HCT116 (cell line): Measurements from ENCODE around the gene STK32C. TPM values are rescaled to one million over a fixed set of nuclear protein-coding genes. Genes with fewer than 3 reads are reported as not detected.

ENCODE experiments used
- ATAC-seq: fragments of 200-7000 bp; cut with Tn5 transposase; 2 replicates; pipeline ENCODE4 v1.9.1; 2020; ENCODE audit warnings: mild to moderate bottlenecking, moderate library complexity
- BruUV-seq: library from RNA; stranded (reverse); fragments of 400-500 nt; replicated peaks from 2 replicates; lab custom pipeline; 2021; lab: Mats Ljungman, UMichigan
- CTCF ChIA-PET: fragments of 300-600 bp; sonication (Branson Sonifier 250); formaldehyde crosslinking; loops from one replicate; lab custom pipeline; 2021; ENCODE audit warnings: antibody characterized with exemption; lab: Charles Lee
- POLR2A ChIA-PET: fragments of 300-600, 350-600 bp; sonication (Branson Sonifier 250); formaldehyde crosslinking; loops from one replicate; lab custom pipeline; 2021; ENCODE audit warnings: antibody characterized with exemption; lab: Charles Lee
- RAD21 ChIA-PET, 2 experiments: fragments of 300-600 bp; sonication (Branson Sonifier 250); formaldehyde crosslinking; loops; one replicate each; lab custom pipeline; 2023; ENCODE audit warnings: low total read pairs in 2 of 2; ENCODE audit not compliant: uncharacterized antibody in 2 of 2, unreplicated experiment in 2 of 2, low non-redundant PET in 1 of 2; lab: Charles Lee
- DNase-seq: peaks from one replicate; pipeline ENCODE4 v3.0.0-alpha.2; 2010; ENCODE audit warnings: low read depth, low spot score
- H2AFZ ChIP-seq: fragments of 200-600 bp; shearing (Covaris generic), sonication (generic); 2 replicates; pipeline ENCODE4 v1.6.1; 2017; ENCODE audit warnings: low read depth, mixed run types, mixed read lengths, antibody characterized with exemption, low read length; ENCODE audit not compliant: poor library complexity, severe bottlenecking
- H3K27ac ChIP-seq: 2 replicates; pipeline ENCODE4 v1.5.1; 2012; ENCODE audit warnings: low read depth, low read length
- H3K27me3 ChIP-seq: fragments of 200-600 bp; sonication (generic); 2 replicates; pipeline ENCODE4 v1.6.1; 2016; ENCODE audit warnings: mixed run types, low read length, mixed read lengths; ENCODE audit not compliant: insufficient read depth
- H3K36me3 ChIP-seq, 2 experiments: fragments of 200-500 bp in 1 of 2; fragments of 200-600 bp in 1 of 2; sonication (Bioruptor generic) in 1 of 2; sonication (generic) in 1 of 2; 2 replicates each; pipeline versions ENCODE4 v1.5.1 to v1.6.1; 2014 to 2016; ENCODE audit warnings: low read length in 2 of 2, inconsistent platforms in 1 of 2, mixed read lengths in 1 of 2, mixed run types in 1 of 2; ENCODE audit not compliant: insufficient read depth in 2 of 2, control insufficient read depth in 1 of 2
- H3K4me1 ChIP-seq, 2 experiments: fragments of 200-600 bp in 1 of 2; sonication (generic) in 1 of 2; 2 replicates each; pipeline versions ENCODE4 v1.5.1 to v1.6.1; 2012 to 2017; ENCODE audit warnings: low read length in 2 of 2, inconsistent platforms in 1 of 2, mild to moderate bottlenecking in 1 of 2, mixed read lengths in 1 of 2, mixed run types in 1 of 2, moderate library complexity in 1 of 2; ENCODE audit not compliant: insufficient read depth in 2 of 2, control insufficient read depth in 1 of 2
- H3K4me2 ChIP-seq: fragments of 200-600 bp; sonication (generic); 2 replicates; pipeline ENCODE4 v1.6.1; 2017; ENCODE audit warnings: mixed run types, low read length, mixed read lengths
- H3K4me3 ChIP-seq, 2 experiments: fragments of 200-600 bp in 1 of 2; sonication (generic) in 1 of 2; replicated peaks in 1 of 2; 2 replicates each; pipeline ENCODE4 v1.5.1; 2011 to 2016; ENCODE audit warnings: low read length in 2 of 2, control low read depth in 1 of 2, low read depth in 1 of 2, mild to moderate bottlenecking in 1 of 2, mixed read lengths in 1 of 2, mixed run types in 1 of 2
- H3K79me2 ChIP-seq: fragments of 200-600 bp; sonication (generic); 2 replicates; pipeline ENCODE4 v1.6.1; 2017; ENCODE audit warnings: mild to moderate bottlenecking, mixed run types, low read length, moderate library complexity, mixed read lengths; ENCODE audit not compliant: insufficient read depth
- H3K9ac ChIP-seq: fragments of 200-600 bp; sonication (generic); 2 replicates; pipeline ENCODE4 v1.6.1; 2016; ENCODE audit warnings: low read length, mixed read lengths
- H3K9me2 ChIP-seq: fragments of 200-600 bp; sonication (generic), shearing (Covaris generic); 2 replicates; pipeline ENCODE4 v1.6.1; 2017; ENCODE audit warnings: mixed run types, mild to moderate bottlenecking, moderate library complexity; ENCODE audit not compliant: insufficient read depth
- H3K9me3 ChIP-seq, 2 experiments: fragments of 200-500 bp in 1 of 2; fragments of 200-600 bp in 1 of 2; sonication (Bioruptor generic) in 1 of 2; sonication (generic) in 1 of 2; 2 replicates each; pipeline ENCODE4 v1.6.1; 2014 to 2017; ENCODE audit warnings: low read length in 2 of 2, mixed read lengths in 2 of 2, inconsistent platforms in 1 of 2, low read depth in 1 of 2, mild to moderate bottlenecking in 1 of 2, mixed run types in 1 of 2, moderate library complexity in 1 of 2; ENCODE audit not compliant: control insufficient read depth in 1 of 2, insufficient read depth in 1 of 2
- H4K20me1 ChIP-seq: fragments of 200-600 bp; sonication (generic), shearing (Covaris generic); 2 replicates; pipeline ENCODE4 v1.6.1; 2017; ENCODE audit warnings: mixed run types, mild to moderate bottlenecking, moderate library complexity; ENCODE audit not compliant: insufficient read depth
- CBX3 ChIP-seq: IDR thresholded peaks from 2 replicates; pipeline ENCODE4 v1.6.1; 2012; ENCODE audit warnings: low read depth
- CEBPB ChIP-seq: IDR thresholded peaks from 2 replicates; pipeline ENCODE4 v1.6.1; 2012; ENCODE audit warnings: low read depth
- CTCF ChIP-seq, 3 experiments: fragments of 200-600 bp in 1 of 3; sonication (generic) in 1 of 3; IDR thresholded peaks in 2 of 3; conservative IDR thresholded peaks in 1 of 3; 2 replicates each; pipeline ENCODE4 v1.5.1; 2012 to 2017; ENCODE audit warnings: low read depth in 2 of 3, low read length in 2 of 3, antibody characterized with exemption in 1 of 3, borderline replicate concordance in 1 of 3, control low read depth in 1 of 3, mild to moderate bottlenecking in 1 of 3, mixed read lengths in 1 of 3, mixed run types in 1 of 3, moderate library complexity in 1 of 3; ENCODE audit not compliant: insufficient read depth in 1 of 3
- EGR1 ChIP-seq: IDR thresholded peaks from 2 replicates; pipeline ENCODE4 v1.6.1; 2012; ENCODE audit warnings: low read depth
- EZH2phosphoT487 ChIP-seq: fragments of 200-600 bp; IDR thresholded peaks from 2 replicates; pipeline ENCODE4 v1.6.1; 2018; ENCODE audit warnings: antibody characterized with exemption, borderline replicate concordance
- FOSL1 ChIP-seq: IDR thresholded peaks from 2 replicates; pipeline ENCODE4 v1.6.1; 2012; ENCODE audit warnings: low read depth
- POLR2A ChIP-seq: IDR thresholded peaks from 2 replicates; pipeline ENCODE4 v1.7.0; 2011; ENCODE audit warnings: borderline replicate concordance; ENCODE audit not compliant: insufficient read depth, insufficient read length; ENCODE audit errors: extremely low read depth
- SRF ChIP-seq: IDR thresholded peaks from 2 replicates; pipeline ENCODE4 v1.6.1; 2012; ENCODE audit warnings: low read depth
- TCF7L2 ChIP-seq: IDR thresholded peaks from 2 replicates; pipeline ENCODE4 v1.7.0; 2011; ENCODE audit warnings: borderline replicate concordance, inconsistent platforms; ENCODE audit not compliant: insufficient read depth, insufficient read length; ENCODE audit errors: extremely low read depth
- YY1 ChIP-seq: IDR thresholded peaks from 2 replicates; pipeline ENCODE4 v1.6.1; 2011; ENCODE audit warnings: low read length, low read depth, moderate library complexity, mild to moderate bottlenecking; ENCODE audit not compliant: insufficient replicate concordance; ENCODE audit errors: extremely low read depth
- ZFX ChIP-seq: fragments of 450-650 bp; IDR thresholded peaks from 2 replicates; pipeline ENCODE4 v1.6.1; 2017
- intact Hi-C: fragments of 100-400 bp; cut with micrococcal nuclease; formaldehyde crosslinking; loops from 2 replicates; pipeline ENCODE4 v1.10.0; 2022
- total RNA-seq: library from RNA; stranded (reverse); gene quantifications from one replicate; pipeline ENCODE4 v1.2.1, GENCODE V29; 2021; ENCODE audit not compliant: unreplicated experiment

STK32C gene
- total RNA-seq, 1 experiment from 2014 or later = 29.7 TPM

- no peak overlapping the region for H3K27ac ChIP-seq
- no peak overlapping the region for H2AFZ ChIP-seq
- TF ChIP-seq POLR2A (no peak), EGR1 (no peak), EZH2phosphoT487 (no peak), SRF (no peak), FOSL1 (no peak), YY1 (no peak), CBX3 (no peak), CEBPB (no peak)
- H3K4me3 ChIP-seq = no peak overlapping the region
- no peak overlapping the region for H3K9ac ChIP-seq
- no peaks in the 10 kb centered on the region for H3K9me3 ChIP-seq
- H3K4me1 ChIP-seq = no peaks in the 10 kb centered on the region
- ATAC-seq = no peak
- intact Hi-C loops = no loop called here
- CTCF ChIA-PET = no interaction called here
- H3K27me3 ChIP-seq = no peaks in the 10 kb centered on the region
- POLR2A ChIA-PET = no interaction called here
- no TSS peak for BruUV-seq
- RAD21 ChIA-PET = no interaction called here
- no peaks in the 10 kb centered on the region for H3K79me2 ChIP-seq
- no peak for DNase-seq
- H3K4me2 ChIP-seq = no peak overlapping the region
- H4K20me1 ChIP-seq = no peaks in the 10 kb centered on the region
- no peaks in the 10 kb centered on the region for H3K36me3 ChIP-seq
- no peaks in the 10 kb centered on the region for H3K9me2 ChIP-seq
Measured at GRCh38 chr10:132241496-132241895, 66.3 kb downstream of the STK32C start.

GRCh38 chr10:132241086-132241485 is 66.7 kb downstream of the STK32C start:
- POLR2A ChIA-PET = no interaction called here
- no peaks in the 10 kb centered on the region for H3K27me3 ChIP-seq
- no peak overlapping the region for H3K27ac ChIP-seq
- intact Hi-C loops = no loop called here
- no peaks in the 10 kb centered on the region for H4K20me1 ChIP-seq
- ATAC-seq (no peak), DNase-seq (no peak)
- H3K9me2 ChIP-seq = no peaks in the 10 kb centered on the region
- no peaks in the 10 kb centered on the region for H3K36me3 ChIP-seq
- no peak overlapping the region for H3K4me2 ChIP-seq
- RAD21 ChIA-PET = no interaction called here
- H3K4me3 ChIP-seq = no peak overlapping the region
- BruUV-seq = no TSS peak
- CTCF ChIA-PET = no interaction called here
- H3K4me1 ChIP-seq = no peaks in the 10 kb centered on the region
- no peak overlapping the region for H3K9ac ChIP-seq
- H3K9me3 ChIP-seq = no peaks in the 10 kb centered on the region
- no peaks in the 10 kb centered on the region for H3K79me2 ChIP-seq
- TF ChIP-seq TCF7L2 = no peak
- no peak for TF ChIP-seq POLR2A
- no peak for TF ChIP-seq CTCF (IDR thresholded peaks at IDR 0.05 in 2 of 3, conservative IDR thresholded peaks at IDR 0.05 in 1 of 3; ENCODE audit: borderline replicate concordance in 1 of 3, insufficient read depth in 1 of 3, low read depth in 2 of 3, low read length in 2 of 3)
- TF ChIP-seq ZFX = no peak
- TF ChIP-seq SRF = no peak
- no peak for TF ChIP-seq CBX3
- TF ChIP-seq, all 23 proteins: peak for 0
- H2AFZ ChIP-seq = no peak overlapping the region
